SKM-1 treated with dmso at 0.1 percent for 144 hours (cell line): Measurements from ENCODE around the gene GALNT18.

Source experiments
- DNase-seq: peaks from one replicate; lab custom pipeline; 2025; ENCODE audit not compliant: unreplicated experiment; lab: John Stamatoyannopoulos, UW

The GALNT18 gene

DNA sequence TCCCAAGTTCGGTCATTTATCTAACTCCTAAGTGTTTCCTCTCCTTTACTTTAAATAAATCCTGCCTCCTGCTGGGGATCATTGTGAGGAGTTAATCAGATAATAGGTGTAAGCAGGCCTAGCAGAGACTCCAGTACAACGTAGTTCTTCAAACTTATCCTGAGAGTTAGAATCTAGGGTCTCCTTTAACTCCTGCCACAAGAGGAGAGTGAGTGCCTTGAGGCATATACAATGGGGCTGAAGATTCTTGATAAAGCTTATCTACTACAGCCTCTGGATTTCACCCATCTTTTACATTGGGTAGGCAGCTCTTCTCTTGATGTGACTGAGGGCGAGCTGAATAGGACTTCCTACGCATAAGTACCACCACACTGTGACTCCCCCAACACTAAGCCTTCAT is 3.1 kb upstream of the GALNT18 start:
- DNase-seq = no peak

- no peak for DNase-seq
These were observed 2.4 kb upstream of the GALNT18 start for GRCh38 chr11:11624204-11624603.

DNA sequence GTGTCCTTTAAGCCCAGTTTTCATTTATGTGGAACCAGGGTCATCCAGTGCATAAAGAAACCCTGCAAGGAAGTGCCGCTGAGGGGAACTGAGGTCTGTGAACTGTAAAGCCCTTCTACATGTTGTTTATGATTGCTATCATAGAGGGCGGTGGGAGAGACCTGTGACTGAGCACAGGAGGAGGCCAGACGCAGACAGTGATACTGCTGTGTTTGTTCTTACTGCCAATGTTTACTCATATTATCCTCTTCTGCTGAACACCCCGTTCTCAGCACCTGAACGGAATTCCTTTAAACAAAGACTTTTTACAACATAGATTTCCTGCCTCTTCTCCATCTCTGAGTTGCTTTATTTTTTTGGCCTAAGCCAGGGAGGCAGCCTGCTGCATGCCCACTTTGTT is 967 bp upstream of the GALNT18 start:
- no peak for DNase-seq

- DNase-seq = no peak
These were observed 518 bp upstream of the GALNT18 start for GRCh38 chr11:11622340-11622706.

DNA sequence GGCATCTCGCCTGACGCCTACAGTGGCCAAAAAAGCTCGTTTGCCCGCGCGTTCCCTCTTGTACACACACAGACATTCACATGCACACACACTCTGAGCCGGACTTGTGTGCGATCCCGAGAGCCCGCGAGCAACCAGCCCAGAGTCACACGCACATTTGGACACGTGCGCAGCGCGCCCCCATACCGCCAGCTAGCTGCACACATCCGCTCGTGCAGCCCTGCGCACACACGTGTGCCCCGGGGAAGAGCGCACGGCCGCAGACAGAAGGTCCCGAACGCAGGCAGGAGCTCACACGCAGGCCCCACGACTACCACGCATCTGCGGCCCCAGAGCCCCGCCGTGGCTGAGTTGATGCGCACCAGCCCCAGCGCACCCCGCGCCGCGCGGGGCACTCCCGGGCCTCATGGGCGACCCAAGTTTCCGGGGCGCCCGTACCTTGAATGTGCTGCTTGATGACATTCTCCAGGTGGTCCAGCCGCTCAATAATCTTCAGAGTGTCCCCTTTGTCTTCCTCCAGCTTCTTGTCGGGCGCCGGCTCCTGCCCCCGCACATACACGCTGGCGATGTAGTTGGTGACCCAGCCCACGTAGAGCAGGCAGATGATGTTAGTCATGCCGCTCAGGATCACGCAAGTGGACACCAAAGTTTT is 758 bp downstream of the GALNT18 start:
- peak; percentile 44 for DNase-seq

- peak; percentile 54 for DNase-seq
These were observed 1.5 kb downstream of the GALNT18 start for GRCh38 chr11:11620173-11620920.

DNA sequence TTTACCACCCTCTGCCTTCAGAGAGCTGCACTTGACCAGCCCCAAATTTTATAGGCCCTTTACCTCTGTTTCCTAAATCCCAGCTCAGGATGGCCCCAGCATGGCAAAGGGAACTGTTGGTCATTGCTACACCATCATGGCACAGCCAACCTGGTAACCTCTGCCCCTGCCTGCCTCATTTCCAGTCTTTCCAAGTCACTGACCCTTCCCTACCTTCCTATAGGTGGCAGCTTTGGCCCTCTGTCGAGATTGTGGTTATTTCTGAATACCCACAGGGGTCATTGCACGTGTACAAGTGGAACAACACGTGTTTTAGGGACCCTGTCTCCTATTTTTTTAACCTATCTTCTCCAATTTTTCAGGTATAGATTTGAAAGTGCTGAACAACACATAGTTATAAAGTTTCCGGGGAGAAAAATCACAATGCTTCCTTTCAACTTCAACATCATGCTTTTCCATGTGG is 2.8 kb downstream of the GALNT18 start:
- no peak for DNase-seq

DNA sequence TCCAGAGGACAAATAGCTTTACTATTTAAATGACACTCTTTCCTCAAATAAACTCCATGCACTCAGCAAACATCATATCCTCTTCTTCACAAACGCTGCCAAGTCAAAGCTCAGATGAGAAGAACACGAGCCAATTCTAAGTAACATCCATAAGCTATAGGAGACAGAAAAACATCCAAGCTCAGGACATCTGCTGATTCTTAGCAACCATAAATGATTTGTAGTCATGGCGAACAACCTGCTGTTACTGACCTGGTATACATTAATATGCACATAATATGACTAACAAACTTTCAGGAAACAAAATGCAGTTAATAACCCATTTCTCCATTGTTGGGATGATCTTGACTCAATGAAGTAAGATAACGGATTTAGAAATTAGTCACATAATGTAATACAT is 6.7 kb downstream of the GALNT18 start:
- DNase-seq = no peak

DNA sequence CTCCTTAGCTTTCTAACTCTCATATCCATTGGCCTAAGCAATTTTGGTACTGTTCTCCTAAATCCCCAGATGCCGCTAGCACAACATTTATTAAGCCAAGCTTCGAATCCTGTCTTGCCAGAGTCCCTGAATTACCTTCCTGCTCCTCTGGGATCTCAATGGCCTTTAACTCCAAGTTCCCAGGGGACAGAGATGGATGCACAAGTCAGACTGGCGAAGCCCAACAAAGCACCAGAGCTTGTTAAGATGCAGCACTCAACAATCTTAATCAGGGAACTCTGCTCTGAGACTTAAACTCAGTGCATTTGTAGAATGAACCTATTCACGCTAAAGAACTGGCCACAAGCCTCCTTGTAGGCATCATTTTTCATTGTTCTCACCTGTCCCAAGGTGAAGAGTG is 9.4 kb downstream of the GALNT18 start:
- no peak for DNase-seq

DNA sequence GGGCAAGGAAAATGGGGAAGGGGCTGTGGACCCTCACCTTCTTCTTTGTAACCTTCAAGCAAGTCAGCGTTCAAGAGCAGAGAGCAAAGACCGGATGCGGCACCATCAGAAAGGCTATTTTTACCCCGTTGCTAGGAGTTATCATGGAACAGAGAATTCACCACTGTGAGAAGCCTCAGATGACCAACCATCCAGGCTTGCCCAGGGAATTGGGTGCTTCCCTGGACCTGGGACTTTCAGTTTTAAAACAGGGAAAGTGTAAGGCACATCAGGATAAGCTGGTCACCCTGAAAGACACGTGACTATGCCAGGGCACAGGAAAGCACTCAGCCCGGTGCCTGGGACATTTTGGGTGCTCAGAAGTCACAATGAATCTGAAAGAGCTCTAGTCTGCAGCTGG is 10.4 kb downstream of the GALNT18 start:
- no peak for DNase-seq

DNA sequence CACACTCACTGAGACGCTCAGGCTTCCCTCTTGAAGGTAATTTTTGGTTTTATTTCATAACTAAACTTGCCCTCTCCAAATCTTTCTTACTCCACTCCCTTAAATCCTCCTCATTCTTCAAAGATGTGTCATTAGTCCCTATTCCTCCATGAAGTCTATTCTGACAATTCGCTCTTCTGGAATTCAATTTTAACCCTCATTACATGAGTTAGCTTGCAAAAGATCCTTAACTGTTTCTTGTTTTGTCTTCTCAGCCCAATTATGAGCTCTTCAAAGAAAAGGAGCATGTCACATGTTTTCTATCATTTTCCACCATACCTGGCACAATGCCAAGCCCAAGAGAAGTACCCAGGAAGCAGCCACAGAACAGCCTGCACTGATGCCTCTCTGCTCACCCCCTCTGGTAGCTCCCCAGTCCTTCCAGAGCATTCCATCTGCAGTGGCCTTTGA is 13.0 kb downstream of the GALNT18 start:
- DNase-seq = no peak

GRCh38 chr11:11607772-11608171 is 14.0 kb downstream of the GALNT18 start:
- no peak for DNase-seq

DNA sequence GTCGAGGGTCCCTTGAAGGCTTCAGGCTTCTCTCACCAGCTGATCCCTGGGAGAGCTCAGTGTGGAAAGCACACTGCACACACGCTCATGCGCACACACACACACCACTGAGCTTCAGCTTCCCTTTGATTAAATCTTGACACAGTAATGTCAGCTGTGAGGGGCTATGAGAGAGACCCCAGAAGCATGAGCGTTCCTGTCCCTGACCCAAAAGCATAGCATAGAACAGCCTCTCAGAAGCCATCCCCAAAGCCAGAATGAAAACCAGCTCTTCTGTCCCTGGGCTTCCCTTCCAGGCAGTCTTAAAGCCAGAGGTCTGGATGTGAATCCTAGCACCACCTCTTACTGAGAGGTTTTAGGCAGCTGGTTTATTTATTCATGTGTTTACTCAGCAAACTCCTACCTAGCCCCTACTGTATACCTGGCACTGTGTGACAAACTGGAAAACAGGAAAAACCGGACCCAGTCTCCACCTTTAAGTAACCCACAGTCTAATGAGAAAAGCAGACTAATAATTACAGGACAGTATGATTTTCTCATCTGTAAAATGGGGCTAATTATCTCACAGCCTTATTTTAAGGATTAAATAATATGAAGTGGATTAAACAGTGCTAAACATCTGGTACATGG is 15.9 kb downstream of the GALNT18 start:
- no peak for DNase-seq

GRCh38 chr11:11605181-11605580 is 16.6 kb downstream of the GALNT18 start:
- DNase-seq = no peak

DNA sequence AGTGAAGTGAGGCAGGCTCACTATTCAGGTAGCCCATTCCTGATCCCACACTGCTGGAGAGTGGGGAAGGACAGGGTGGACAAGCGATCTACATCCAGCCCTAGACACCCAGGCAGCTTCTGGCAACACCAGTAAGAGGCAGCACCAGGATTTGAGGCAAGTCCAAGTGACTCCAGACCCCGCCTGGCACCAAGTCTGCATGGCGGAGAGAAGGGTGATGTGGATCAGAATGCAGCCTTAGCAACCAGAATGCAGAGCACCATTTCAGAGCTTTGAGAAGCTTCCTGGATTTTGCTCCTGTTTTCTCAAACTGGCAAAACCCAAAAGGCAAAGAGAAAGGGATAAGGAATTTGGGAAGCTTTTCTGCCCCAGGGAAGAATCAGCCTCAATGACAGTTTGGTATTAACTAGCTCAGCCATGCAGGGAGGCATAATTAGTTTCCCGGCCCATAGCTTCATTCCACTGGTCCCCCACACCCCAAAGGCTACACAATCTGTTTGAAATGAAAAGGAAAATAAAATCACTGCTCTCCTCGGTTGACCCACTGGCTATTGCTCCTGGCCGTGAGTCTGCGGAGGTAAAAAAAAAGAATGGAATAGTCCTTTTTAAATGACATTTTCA is 17.3 kb downstream of the GALNT18 start:
- DNase-seq = no peak

DNA sequence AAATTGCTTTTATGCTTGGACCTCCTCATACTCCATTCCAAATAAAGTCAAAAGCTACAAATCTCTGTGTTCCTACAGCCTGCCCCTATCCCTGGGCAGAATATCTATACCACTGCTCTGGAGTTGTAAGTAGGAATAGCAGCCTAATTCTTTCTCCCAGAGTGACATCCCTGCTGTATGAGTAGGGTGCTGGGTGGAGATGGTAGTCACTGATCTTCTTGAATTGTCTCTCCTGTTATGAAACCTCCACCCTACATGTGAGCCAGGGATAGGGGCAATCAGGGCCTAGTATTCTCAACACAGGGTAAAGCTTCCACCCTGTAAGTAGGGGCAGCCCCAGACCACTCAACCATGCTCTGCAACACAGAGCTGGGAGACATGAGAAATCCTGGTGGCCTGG is 19.8 kb downstream of the GALNT18 start:
- no peak for DNase-seq

DNA sequence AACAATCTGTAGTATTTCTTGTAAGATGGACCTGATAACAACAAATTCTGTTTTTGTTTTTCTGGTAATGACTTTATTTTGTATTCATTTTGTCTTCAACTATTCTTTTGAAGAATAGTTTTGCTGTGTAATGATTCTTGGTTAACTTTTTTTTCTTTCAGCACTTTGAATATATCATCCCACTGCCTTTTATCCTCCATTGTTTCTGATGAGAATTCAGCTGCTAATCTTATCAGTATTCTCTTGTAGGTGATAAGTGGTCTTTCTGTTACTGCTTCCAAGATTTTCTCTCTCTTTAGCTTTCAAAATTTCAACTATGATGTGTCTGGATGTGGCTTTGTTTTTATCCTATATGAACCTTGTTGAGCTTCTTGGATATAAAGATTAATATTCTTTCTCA is 21.5 kb downstream of the GALNT18 start:
- DNase-seq = no peak

- no peak for DNase-seq
These were observed 23.6 kb downstream of the GALNT18 start for GRCh38 chr11:11598243-11598642.

DNA sequence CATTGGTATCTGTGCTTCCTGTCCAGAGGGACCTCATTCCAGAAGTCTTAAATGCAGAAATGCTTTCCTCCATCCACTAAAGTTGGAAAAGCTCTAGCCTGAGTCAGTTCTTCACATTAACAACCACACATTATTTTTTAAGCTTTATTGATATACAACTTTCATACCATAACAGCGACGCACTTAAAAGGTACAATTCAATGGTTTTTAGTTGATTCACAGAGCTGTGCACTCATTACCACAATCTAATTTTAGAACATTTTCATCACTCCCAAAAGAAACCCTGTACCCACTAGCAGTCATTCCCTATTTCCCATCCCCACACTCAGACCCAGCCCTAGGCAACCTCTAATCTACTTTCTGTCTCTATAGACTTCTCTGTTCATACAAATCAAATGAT is 27.6 kb downstream of the GALNT18 start:
- no peak for DNase-seq

DNA sequence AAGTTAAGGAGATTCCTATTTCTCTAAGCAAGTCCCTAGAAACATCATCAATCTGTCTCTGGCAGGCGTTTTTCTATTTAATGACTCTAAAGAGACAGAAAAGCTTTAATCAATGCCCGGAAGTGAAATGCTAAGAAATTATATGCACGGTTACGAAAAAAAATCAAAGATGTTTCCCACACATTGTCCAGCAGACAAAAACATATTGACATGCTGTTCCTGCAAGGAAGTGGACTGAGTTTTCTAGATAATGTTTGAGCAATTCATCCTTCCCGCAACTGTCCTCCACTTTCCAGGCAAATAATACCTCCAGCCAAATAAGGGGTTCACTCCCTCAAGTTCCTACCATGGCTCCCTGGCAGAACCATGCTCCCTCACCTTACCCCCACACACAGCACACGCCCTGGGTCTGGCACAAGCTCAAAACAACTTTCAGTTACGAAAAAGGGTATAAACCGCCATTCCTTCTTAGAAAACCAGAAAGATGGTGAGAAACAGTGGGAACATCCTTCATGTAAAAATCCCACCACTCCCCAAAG is 29.6 kb downstream of the GALNT18 start:
- DNase-seq = no peak

DNA sequence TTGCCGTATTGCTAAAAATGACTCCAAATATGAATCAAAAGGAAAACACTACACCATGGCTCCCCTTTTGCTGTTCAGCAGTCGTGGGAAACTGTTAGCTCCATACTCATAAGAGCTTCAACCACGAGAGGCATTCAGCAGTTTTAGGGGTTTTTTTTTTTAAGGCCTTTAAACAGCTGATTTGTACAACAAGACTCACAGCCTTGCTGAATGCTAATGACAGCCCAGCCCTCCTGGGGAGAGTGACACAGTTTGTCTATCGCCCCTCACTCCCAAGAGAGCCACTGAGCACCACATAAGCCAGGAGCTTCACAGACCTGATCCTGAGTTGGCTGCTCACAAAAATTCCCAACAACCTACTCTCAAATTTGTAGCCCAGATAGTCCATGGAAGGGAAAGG is 32.4 kb downstream of the GALNT18 start:
- no peak for DNase-seq

GRCh38 chr11:11588891-11589290 is 32.9 kb downstream of the GALNT18 start:
- no peak for DNase-seq
